Glomerular visceral epithelial cell (primary cell): ENCODE measurements around the gene TBC1D21.

Experiments used
- DNase-seq: peaks from one replicate; pipeline ENCODE4 v3.0.0-alpha.2; 2016; ENCODE audit errors: extremely low spot score

TBC1D21 gene, protein sequence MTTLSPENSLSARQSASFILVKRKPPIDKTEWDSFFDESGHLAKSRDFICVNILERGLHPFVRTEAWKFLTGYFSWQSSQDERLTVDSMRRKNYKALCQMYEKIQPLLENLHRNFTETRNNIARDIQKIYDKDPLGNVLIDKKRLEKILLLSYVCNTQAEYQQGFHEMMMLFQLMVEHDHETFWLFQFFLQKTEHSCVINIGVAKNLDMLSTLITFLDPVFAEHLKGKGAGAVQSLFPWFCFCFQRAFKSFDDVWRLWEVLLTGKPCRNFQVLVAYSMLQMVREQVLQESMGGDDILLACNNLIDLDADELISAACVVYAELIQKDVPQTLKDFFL

GRCh38 chr15:73873456-73873855 is at the start of gene TBC1D21:
TSS of gene TBC1D21 (plus strand) at chr15:73873564. CDS start at chr15:73873710, 146 bp downstream.
- DNase-seq, result no peak

DNA sequence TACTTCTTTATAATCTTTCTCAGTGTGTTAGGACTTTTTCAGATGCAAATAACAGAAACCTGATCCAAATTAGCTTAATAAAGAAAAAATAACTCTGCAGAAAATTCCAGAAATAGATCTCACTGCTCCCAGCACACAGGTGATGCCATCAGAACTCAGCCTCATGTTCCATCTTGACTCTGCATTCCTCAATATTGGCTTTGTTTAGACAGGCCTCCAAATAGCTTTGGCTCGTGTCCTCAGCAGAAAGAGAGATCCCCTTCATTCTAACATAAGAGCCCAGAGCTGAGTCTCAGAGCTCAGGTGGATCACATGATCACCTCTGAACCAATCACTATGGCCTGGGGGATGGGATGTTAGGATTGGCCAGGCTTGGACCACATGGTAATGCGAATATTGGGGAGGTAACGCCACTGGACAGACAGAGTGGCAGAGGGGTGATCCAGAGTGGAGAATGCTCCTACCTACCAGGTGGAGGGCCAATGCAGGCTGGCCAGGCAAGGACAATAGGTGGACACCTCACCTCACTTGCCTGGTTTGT is 46.6 kb upstream of the TBC1D21 start:
- no peak for DNase-seq

- DNase-seq, result no peak
These were observed 43.8 kb upstream of the TBC1D21 start for GRCh38 chr15:73829523-73829922.

- DNase-seq, result no peak
These were observed 40.7 kb upstream of the TBC1D21 start for GRCh38 chr15:73832657-73833056.

DNA sequence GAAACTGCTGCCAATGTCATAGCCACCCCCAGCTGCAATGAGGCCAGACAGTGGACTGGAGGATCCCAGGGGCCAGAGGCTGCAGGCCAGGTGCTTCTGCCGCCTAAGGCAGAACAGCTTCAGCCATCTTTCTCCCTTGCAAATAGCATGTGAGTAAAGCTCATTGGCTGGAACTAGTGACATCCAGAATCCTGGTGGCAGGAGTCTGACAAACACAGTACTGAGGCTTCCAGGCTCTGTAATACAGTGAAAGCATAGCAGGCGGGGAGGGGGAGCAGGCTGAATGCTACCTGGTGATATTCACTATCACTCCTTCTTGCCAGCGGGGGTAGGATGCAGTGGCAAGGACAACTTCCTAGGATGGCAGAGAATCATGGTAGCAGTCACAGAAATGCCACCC is 36.5 kb upstream of the TBC1D21 start:
- DNase-seq, result no peak

DNA sequence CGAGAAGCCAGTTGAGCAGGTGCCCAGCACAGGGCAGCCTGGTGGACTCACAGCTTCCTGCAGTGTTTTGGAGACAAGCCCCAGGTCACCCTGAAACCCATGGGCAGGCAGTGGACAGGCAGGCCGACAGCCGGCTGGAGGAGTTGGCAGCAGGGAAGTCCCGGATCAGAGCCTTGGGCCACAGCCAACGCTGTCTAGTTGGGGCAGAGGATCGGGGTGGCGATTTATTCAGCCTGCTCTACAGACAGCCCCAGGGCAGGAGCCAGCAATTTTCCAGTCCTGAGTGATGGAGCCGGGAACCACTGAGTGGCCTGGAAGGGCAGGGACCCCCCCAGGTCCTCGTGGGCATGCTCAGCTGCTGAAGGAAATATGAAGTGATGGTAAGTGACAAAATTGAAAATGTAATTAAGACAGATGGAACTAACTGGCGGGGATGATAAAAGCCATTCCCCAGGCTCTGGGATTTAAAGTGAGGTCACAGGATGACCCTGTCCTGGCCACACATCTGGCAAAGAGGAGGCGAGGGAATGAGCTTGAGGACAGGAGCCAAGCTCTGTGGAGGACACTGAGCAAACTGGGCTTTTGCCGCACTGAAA is 34.4 kb upstream of the TBC1D21 start:
- no peak for DNase-seq

GRCh38 chr15:73839699-73840377 is 33.5 kb upstream of the TBC1D21 start:
- no peak for DNase-seq

DNA sequence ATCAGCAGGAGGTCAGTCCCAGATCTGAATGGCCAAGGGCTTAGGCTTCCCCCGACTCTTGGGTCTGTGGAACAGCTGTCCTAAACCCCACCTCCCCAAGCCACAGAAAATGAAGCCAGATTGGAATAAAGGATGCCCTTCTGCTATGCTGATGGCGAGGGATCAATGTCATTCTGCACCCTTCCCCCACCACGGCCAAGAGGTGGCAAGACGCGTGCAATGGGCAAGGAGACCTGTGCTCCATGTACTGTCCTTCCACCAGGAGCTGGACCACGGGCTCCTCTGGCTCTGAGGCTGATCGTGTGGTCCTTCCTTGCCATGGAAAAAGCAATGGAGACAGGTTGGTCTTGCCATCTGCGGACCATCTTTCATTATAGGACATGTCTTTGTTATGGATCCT is 32.6 kb upstream of the TBC1D21 start:
- no peak for DNase-seq

- no peak for DNase-seq
These were observed 31.3 kb upstream of the TBC1D21 start for GRCh38 chr15:73841756-73842725.

DNA sequence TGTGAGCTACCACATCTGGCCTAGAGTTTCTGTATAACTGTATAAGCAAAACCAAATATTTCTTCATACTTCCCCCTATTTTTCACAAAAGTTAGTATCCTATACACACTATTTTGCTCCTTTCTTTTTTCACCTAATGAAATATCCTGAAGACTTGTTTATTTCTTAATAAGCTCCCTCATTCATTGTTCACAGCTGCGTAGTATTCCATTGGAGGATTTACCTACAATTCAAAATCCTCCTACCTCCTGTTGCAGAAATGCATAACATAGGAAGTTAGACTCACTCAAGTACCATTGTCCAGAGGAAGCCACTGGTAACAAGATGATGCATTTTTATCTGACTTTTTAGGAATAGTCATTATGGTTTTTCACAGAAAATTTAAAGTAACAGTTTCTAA is 29.6 kb upstream of the TBC1D21 start:
- DNase-seq, result no peak

DNA sequence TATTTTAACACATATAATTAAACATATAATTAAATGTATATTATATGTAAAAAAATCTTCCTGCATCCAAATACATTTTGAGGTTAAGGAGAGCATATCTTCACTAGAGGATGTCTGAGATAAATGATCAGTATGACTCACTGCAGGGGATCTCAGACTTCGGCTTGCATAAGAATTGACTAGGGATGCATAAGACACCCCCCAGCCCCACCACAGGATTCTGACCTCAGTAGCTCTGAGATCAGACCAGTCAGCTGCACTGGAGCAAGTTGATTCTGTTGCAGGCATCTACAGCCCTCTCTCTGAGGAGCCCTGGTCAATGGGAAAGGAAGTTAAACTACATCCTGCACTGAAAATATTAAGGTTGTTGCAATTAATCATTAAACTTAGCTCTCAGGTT is 29.0 kb upstream of the TBC1D21 start:
- DNase-seq, result peak; percentile 69

GRCh38 chr15:73845507-73845906 is 27.9 kb upstream of the TBC1D21 start:
- no peak for DNase-seq

DNA sequence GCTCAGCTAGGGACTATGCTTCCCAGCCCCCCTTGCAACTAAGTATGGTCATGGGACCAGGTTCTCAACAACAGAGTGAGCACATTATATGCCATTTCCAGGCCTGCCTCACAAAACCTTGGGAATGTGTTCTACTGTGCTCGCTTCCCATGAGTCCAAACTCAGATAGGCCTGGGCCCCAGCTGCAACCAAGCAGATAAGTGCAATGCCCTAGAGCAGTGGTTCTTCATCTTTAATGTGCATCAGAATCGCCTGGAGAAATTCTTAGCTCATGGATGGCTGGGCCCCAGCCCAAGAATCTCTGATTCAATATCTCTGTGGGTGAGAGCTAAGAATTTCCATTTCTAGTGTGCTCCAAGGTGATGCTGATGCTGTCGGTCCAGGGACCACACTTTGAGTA is 27.5 kb upstream of the TBC1D21 start:
- no peak for DNase-seq

DNA sequence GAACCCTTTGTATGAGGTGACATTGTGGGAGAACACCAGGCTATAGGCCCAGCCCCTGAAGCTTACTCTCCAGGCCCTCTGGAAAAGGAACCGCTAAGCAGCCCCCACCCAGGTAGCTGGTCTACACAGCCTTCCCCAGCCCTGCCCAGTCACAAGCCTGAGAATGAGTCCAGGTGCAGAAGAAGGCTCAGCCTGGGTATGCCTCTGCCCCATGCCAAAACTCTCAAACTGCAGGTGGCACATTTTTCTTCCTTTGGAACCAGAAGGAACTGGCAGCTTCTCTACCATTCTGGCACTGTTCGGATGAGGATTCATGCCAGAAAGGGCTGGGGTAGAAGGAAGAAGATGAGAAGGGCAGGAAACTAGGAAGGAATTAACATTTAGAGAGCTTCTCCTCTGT is 23.7 kb upstream of the TBC1D21 start:
- no peak for DNase-seq

DNA sequence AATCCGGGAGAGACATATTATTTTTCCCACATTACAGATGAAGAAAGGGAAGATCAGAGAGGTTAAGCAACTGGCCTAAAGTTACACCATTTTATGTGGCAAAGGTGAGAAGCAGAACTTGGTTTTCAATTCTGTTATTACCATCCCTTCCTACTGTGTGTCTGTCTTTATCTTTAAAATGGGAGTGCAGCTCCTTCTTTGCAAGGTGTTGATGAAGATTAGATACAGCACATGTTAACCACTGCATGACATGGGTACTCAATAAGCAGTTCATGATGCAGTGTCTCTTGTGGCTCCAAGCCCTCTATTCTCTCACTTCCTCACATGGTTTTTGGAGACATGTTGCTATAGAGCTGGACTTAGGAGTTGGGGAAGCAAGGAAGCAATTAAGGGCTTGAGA is 23.1 kb upstream of the TBC1D21 start:
- no peak for DNase-seq

DNA sequence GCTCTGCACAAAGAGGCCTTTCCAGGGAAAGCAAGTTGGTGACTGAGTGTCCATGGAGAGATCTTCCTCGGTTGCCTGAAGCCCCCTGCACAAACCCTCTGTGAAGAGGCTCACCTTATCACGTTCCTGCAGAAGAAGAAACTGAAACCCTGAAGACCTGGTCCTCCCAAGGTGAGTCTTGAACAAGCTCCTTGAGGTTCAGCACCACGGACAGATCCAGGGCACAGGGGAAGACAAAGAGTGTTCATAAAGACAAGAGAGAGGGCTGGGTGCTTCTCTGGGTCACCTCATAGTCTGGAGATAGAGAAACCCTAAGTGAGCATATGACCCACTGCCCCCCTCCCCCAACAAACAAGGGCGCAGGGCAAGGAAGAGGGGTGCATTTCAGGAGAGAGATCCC is 21.7 kb upstream of the TBC1D21 start:
- peak; percentile 54 for DNase-seq

- no peak for DNase-seq
These were observed 20.9 kb upstream of the TBC1D21 start for GRCh38 chr15:73852507-73852906.

DNA sequence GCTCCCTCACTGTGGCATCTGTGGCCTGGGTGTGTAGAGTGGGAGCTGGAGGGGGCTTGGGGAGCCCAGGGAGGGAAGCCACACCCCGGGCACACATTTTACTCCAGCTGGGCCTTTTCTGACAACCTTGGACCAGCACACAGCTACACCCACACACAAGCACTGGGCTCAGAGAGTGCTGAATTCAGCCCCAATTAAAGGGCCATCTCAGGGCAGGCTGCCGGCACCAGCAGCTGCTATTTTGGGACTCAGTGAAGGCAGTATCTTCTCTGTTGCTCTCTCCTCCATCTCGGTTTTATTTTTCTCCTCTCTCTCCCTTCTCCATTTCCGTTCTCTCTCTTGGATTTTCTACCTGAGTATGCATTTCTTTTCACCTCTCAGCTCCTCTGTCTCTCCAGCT is 19.1 kb upstream of the TBC1D21 start:
- no peak for DNase-seq

- no peak for DNase-seq
These were observed 16.7 kb upstream of the TBC1D21 start for GRCh38 chr15:73856458-73857192.

DNA sequence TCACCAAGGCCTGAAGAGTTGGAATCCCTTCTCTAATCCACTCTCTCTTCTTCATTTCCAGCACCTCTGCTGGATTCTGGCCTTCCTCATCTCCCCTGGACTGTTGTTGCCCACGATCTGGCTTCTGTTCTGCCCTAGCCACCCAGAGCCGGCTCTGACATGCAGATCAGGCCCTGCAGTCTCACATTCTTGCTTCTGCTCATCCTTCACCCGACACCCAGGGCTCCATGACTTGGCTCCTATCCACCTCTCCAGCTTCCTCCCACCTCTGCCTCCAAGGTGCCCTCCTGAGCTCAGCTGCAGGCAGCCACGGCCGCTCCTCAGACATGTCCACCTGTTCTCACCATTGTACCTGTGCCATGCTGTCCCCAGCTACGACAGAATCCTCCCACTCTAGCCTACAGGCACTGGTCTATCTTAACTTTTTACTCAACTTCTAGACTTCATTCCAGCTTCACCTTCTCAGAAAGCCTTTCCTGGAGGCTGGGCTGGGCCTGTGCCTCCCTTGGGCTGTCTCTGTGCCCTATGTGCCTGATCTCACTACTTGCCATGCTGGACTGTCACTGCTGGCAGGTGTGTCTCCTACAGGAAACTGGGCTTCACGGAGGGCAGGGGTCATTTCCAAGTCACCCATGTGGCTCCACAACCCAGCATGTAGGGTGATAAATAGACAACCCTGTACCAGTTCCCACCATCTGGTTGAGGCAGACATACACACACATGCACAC is 16.0 kb upstream of the TBC1D21 start:
- DNase-seq, result no peak
